ENCODE results near the gene STK32C.

Gene STK32C
- 9.6 to 16.4 (median 11.6) reads per million in 4 experiments for total RNA-seq

- DNase-seq = peak; percentile 94
These were observed at the start of gene STK32C for GRCh38 chr10:132307823-132308586. TSS of gene STK32C (minus strand) at chr10:132307950. CDS start at chr10:132307833, 117 bp downstream.

DNA sequence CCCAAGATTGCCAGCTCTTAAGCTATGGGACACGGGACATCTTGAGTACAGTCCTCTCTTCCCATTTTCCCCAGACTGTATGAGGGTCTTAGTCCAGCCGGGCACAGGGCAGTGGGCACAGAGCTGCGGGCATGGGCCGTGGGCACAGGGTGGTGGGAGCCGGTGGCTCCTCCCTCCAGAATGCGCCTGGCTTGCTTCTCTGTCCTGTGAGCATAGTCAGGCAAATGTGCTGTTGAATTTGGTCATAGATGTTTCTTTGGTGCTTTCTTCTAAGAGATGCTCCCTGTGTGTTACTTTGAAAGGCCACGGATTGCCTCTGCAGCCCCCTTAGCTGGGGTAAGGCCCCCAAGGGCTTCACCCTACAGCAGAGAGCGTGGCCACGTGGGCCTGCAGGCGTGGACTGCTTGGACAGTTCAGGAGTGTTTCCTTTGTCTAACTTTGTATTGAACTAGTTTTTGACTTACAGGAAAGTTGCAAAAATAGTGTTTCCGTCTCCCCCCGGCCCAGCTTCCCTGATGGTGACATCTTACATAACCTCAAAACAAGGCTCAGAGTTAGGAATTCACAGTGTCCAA, 49.0 kb upstream of the STK32C start:
- no peak for DNase-seq

GRCh38 chr10:132355754-132356153, 48.0 kb upstream of the STK32C start:
- DNase-seq = no peak

- no peak for DNase-seq
These were observed 47.5 kb upstream of the STK32C start for GRCh38 chr10:132355297-132355696.

DNA sequence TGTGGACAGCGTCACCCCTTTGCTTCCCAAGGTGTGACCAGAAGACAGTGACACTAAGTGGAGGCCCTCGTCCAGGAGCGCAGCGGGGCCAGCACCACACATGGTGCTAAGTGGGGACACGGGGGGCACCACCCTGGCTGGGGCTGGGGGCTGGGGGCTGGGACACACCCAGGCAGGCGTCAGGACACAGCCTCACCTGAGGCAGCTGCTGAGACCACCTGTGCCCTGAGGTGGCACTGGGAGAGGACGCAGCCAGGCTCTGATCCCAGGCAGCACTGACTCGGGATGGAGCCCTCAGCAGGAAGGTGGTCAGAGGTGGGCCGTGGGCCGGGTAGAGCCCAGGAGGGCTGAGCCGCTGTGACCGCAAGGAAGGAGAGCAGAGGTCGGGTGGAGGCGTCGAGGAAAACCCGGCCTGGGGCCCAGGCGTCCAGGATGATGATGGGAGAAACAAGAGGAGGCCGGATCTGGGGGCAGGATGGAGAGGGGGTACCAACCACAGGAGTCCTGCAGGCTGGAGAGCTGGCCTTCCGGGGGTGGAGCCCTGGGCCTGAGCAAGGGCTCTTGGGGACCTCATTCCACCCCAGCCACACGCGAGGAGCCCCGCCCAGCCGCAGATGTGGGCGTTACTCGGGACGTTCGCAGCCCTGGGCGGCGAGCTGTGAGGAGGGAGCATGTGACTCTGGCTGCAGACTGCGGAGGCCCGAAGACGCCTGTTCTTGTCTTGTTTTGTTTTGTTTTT, 46.8 kb upstream of the STK32C start:
- no peak for DNase-seq

GRCh38 chr10:132353456-132354355, 46.0 kb upstream of the STK32C start:
- no peak for DNase-seq

DNA sequence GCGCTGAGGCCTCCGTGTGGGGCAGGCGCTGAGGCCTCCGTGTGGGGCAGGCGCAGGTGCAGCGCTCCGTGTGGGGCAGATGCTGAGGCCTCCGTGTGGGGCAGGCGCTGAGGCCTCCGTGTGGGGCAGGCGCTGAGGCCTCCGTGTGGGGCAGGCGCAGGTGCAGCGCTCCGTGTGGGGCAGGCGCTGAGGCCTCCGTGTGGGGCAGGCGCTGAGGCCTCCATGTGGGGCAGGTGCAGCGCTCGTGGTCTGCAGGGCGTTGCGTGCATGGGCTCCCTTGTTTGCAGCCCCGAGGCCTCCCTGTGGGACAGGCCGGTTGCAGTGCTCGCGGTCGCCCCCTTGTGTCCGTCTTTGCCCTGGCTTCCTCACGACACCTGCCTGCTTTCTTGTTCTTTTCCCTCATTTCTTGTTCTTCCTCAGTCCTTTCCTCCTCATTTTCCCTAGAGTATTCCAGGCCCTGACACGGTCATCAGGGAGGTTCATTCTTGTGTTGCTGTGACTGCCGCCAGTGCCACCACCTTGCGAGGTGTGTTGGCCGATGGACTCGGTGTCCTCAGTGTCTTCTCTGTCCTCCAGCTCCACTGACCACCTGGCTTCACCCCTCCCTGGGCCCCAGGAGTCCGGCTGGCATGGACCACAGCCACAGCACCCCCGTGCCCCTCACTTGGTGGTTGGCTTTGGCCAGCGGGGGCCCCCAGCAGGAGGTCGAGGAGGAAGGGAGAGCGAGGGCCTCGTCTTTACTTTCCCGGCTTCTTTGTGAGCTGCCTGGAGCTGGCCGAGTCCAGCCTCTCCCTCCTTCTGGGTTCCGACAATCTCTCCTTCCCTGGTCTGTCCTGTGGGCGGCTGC, 44.9 kb upstream of the STK32C start:
- peak; percentile 56 for DNase-seq

DNA sequence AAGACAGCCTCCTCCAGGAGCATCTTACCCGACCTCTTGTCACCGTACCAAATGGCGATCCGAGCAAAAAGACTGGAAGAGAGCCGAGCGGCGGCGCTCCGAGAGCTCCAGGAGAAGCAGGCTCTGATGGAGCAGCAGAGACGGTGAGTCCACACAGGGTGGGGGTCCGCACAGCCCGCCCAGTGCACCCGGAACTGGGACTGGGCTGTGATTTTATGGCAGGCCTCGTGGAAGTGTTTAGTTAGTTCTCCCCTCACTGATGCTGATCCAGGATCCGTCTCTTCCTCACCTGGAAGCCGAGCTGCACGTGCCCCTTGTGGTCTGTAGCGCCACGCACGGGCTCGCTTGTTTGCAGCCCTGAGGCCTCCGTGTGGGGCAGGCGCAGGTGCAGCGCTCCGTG, 43.9 kb upstream of the STK32C start:
- DNase-seq = no peak

GRCh38 chr10:132350946-132351345, 43.2 kb upstream of the STK32C start:
- DNase-seq = no peak

- no peak for DNase-seq
These were observed 42.6 kb upstream of the STK32C start for GRCh38 chr10:132350391-132350790.

GRCh38 chr10:132349766-132350165, 42.0 kb upstream of the STK32C start:
- no peak for DNase-seq

GRCh38 chr10:132347931-132348267, 40.1 kb upstream of the STK32C start:
- no peak for DNase-seq

DNA sequence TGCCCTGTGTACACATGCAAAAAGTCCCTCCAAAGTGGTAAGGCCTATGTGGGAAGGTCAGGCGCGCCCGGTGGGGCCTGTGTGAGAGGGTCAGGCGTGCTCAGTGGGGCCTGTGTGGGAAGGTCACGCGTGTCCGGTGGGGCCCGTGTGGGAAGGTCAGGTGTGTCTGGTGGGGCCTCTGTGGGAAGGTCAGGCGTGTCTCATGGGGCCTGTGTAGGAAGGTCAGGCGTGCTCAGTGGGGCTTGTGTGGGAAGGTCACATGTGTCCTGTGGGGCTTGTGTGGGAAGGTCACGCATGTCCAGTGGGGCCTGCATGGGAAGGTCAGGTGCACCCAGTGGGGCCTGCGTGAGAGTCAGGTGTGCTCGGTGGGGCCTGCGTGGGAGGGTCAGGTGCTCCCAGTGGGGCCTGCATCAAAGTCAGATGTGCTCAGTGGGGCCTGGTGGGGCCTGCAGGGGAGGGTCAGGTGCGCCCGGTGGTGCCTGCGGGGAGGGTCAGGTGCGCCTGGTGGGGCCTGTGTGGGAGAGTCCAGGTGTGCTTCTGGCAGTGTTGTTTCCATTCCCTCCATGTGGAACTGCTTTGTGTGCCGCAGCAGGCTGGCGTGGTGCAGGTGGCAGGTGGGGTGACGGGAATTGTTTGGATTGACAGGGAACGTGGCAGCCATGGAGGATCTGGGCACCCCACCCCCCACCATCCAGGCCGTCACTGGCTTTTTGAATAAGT, 39.6 kb upstream of the STK32C start:
- DNase-seq = no peak

- no peak for DNase-seq
These were observed 39.1 kb upstream of the STK32C start for GRCh38 chr10:132346806-132347205.

DNA sequence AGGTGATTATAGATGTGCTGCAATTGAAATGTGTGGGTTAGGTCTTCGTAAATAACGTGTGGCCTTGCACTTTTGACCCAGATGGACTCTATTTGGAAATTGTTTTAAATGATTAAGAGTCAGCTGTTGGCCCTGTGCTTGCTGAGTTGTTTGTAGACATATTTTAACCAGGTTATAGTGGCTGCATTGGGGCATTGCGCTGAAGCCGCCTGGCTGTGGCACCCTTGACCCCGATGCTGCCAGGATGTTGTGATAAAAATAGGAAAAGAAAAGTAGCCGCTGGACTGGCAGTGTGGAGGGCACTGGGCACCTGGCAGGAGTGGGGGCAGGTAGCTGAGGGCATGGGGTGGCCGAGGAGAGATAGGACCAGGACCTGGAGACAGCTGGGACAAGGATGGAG, 37.6 kb upstream of the STK32C start:
- DNase-seq = no peak

- DNase-seq = no peak
These were observed 36.6 kb upstream of the STK32C start for GRCh38 chr10:132344386-132344785.

DNA sequence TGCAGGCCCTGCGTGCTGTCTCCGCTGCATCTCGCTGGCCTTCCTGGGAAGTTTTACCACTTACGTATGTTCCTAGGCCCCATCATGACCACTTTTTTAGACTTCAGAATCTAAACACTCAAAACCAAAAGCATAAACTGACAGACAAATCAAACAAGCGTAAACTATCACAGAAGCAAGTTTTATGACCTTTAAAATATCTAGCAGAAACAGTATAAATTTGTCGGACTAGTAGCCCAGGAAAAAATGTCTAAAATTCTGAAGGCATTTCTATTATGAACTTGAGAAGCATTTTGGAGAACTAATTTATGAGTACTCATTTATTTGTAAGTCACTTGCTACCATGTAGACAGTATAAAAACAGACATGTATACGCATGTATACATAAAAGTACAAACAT, 34.8 kb upstream of the STK32C start:
- DNase-seq = no peak

GRCh38 chr10:132341781-132342180, 34.0 kb upstream of the STK32C start:
- DNase-seq = no peak

- no peak for DNase-seq
These were observed 33.3 kb upstream of the STK32C start for GRCh38 chr10:132341017-132341416.

- no peak for DNase-seq
These were observed 31.5 kb upstream of the STK32C start for GRCh38 chr10:132339276-132339675.

GRCh38 chr10:132338876-132339275, 31.1 kb upstream of the STK32C start:
- no peak for DNase-seq

Measured in effector CD8-positive, alpha-beta T cell (primary cell).